Dedifferentiated amniotic fluid mesenchymal stem cell (primary cell): ENCODE measurements around the gene CDH9.

Experiments used
- DNase-seq: peaks from one replicate; pipeline ENCODE4 v3.0.0-alpha.2; 2016; ENCODE audit errors: extremely low spot score

Gene CDH9

GRCh38 chr5:27038476-27038875 lies at the start of gene CDH9:
Gene CDH9 (minus strand): TSS chr5:27038586. CDS start chr5:26988333, 50,253 bp downstream.
- no peak for DNase-seq

GRCh38 chr5:27087747-27088146 lies 49.4 kb upstream of the CDH9 start:
- no peak for DNase-seq

- DNase-seq = no peak
These were observed 45.3 kb upstream of the CDH9 start for GRCh38 chr5:27083449-27084415.

- DNase-seq = no peak
These were observed 41.8 kb upstream of the CDH9 start for GRCh38 chr5:27080147-27080546.

- no peak for DNase-seq
These were observed 24.1 kb upstream of the CDH9 start for GRCh38 chr5:27062451-27062850.

- DNase-seq = no peak
These were observed 10.1 kb upstream of the CDH9 start for GRCh38 chr5:27048510-27048909.

GRCh38 chr5:27041372-27041771 lies 3.0 kb upstream of the CDH9 start:
- no peak for DNase-seq

- DNase-seq = no peak
These were observed 3.8 kb downstream of the CDH9 start for GRCh38 chr5:27034565-27034964.

- DNase-seq = no peak
These were observed 11.6 kb downstream of the CDH9 start for GRCh38 chr5:27026801-27027200.

GRCh38 chr5:27026063-27026462 lies 12.3 kb downstream of the CDH9 start:
- DNase-seq = no peak

- DNase-seq = no peak
These were observed 16.9 kb downstream of the CDH9 start for GRCh38 chr5:27021471-27021870.

GRCh38 chr5:27020973-27021372 lies 17.4 kb downstream of the CDH9 start:
- DNase-seq = no peak

- DNase-seq = no peak
These were observed 22.6 kb downstream of the CDH9 start for GRCh38 chr5:27015758-27016157.

- no peak for DNase-seq
These were observed 27.1 kb downstream of the CDH9 start for GRCh38 chr5:27011274-27011673.

- DNase-seq = no peak
These were observed 27.7 kb downstream of the CDH9 start for GRCh38 chr5:27010646-27011045.

GRCh38 chr5:27009540-27009915 lies 28.9 kb downstream of the CDH9 start:
- no peak for DNase-seq

- DNase-seq = no peak
These were observed 29.5 kb downstream of the CDH9 start for GRCh38 chr5:27008604-27009539.

- no peak for DNase-seq
These were observed 31.3 kb downstream of the CDH9 start for GRCh38 chr5:27007121-27007520.

- DNase-seq = no peak
These were observed 51.4 kb downstream of the CDH9 start for GRCh38 chr5:26986985-26987384.

GRCh38 chr5:26981750-26982149 lies 56.6 kb downstream of the CDH9 start:
- no peak for DNase-seq

GRCh38 chr5:26959290-26959689 lies 79.1 kb downstream of the CDH9 start:
- no peak for DNase-seq

GRCh38 chr5:26955161-26955560 lies 83.2 kb downstream of the CDH9 start:
- DNase-seq = no peak

- DNase-seq = no peak
These were observed 89.5 kb downstream of the CDH9 start for GRCh38 chr5:26948921-26949320.
